Mammary epithelial cell (primary cell): ENCODE measurements around the gene FBLIM1.

Experiments used
- EZH2 ChIP-seq: IDR thresholded peaks from 2 replicates; pipeline ENCODE4 v1.6.1; 2012; ENCODE audit warnings: low read length, inconsistent platforms, borderline replicate concordance
- TF ChIP-seq, protein P1 (sequence below), 2 donors: IDR thresholded peaks in 1 of 2; conservative IDR thresholded peaks in 1 of 2; 2 replicates each; pipeline ENCODE4 v1.5.1; 2011 to 2012; ENCODE audit warnings: inconsistent platforms in 2 of 2, low read length in 2 of 2, mild to moderate bottlenecking in 2 of 2, control low read depth in 1 of 2, low read depth in 1 of 2; ENCODE audit not compliant: insufficient read depth in 1 of 2; ENCODE audit errors: extremely low read depth in 1 of 2

DNA sequence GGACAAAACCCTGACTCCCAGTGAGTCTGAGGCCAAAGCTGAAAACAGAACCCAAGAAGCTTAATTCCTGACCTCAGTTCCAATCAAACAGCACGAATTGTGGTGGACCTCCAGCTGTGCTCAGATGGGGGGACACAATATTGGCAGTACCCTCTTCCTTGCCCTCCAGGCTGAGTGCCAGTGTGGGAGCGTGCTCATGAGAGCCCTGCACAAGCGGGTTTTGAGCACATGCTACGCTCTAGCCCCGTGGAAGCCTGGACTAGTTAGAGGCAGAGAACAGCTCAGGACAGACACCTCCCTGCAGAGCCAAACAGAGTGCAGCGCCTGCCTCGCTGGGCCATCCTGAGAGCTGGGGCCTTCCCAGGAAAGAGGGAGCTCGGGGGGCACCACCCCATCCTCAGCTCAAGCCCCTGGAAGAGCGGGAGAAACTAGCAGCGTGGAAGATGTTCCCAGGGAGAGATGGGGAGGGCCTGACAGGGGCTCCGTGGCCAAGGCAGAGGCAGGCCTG, 25.3 kb upstream of the FBLIM1 start:
- TF ChIP-seq, protein P1, sequence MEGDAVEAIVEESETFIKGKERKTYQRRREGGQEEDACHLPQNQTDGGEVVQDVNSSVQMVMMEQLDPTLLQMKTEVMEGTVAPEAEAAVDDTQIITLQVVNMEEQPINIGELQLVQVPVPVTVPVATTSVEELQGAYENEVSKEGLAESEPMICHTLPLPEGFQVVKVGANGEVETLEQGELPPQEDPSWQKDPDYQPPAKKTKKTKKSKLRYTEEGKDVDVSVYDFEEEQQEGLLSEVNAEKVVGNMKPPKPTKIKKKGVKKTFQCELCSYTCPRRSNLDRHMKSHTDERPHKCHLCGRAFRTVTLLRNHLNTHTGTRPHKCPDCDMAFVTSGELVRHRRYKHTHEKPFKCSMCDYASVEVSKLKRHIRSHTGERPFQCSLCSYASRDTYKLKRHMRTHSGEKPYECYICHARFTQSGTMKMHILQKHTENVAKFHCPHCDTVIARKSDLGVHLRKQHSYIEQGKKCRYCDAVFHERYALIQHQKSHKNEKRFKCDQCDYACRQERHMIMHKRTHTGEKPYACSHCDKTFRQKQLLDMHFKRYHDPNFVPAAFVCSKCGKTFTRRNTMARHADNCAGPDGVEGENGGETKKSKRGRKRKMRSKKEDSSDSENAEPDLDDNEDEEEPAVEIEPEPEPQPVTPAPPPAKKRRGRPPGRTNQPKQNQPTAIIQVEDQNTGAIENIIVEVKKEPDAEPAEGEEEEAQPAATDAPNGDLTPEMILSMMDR (conservative IDR thresholded peaks at IDR 0.05 in 1 of 2, IDR thresholded peaks at IDR 0.05 in 1 of 2; ENCODE audit: extremely low read depth in 1 of 2, insufficient read depth in 1 of 2, low read depth in 1 of 2, low read length in 2 of 2): no peak
- no peak for TF ChIP-seq EZH2
